HG03139 (cell line): ENCODE results near the gene GNG3.

Source experiments
- ATAC-seq: cut with Tn5 transposase; IDR thresholded peaks from one replicate; pipeline ENCODE4 v1.9.1; 2021; ENCODE audit not compliant: unreplicated experiment

GNG3 gene

GRCh38 chr11:62755086-62755615 is 47.7 kb downstream of the GNG3 start:
- ATAC-seq: no peak

- no peak for ATAC-seq
These were observed 50.6 kb downstream of the GNG3 start for GRCh38 chr11:62757846-62758788.
